Right cardiac atrium (tissue), 5 donors: ENCODE measurements around the gene SC5D. TPM values are rescaled to one million over a fixed set of nuclear protein-coding genes. Genes with fewer than 3 reads are reported as not detected.

Experiments
- ATAC-seq, 2 donors: fragments of 200-7000 bp; cut with Tn5 transposase; one replicate each; pipeline versions ENCODE4 v1.8.0 to v1.9.1; 2020; ENCODE audit warnings: moderate library complexity in 2 of 2, mild to moderate bottlenecking in 1 of 2
- DNase-seq, 3 donors: peaks; one replicate each; pipeline ENCODE4 v3.0.0-alpha.2; 2020
- H3K27ac ChIP-seq: one replicate; pipeline ENCODE4 v1.5.1; 2013; ENCODE audit warnings: mild to moderate bottlenecking, low read length, control low read depth, moderate library complexity
- H3K27me3 ChIP-seq: one replicate; pipeline ENCODE4 v1.6.1; 2013; ENCODE audit not compliant: control insufficient read depth, insufficient read depth
- H3K4me1 ChIP-seq: one replicate; pipeline ENCODE4 v1.6.1; 2013; ENCODE audit warnings: low read length; ENCODE audit not compliant: control insufficient read depth, insufficient read depth
- H3K4me3 ChIP-seq: one replicate; pipeline ENCODE4 v1.5.1; 2013; ENCODE audit warnings: low read length, control low read depth
- H3K9me3 ChIP-seq: one replicate; pipeline ENCODE4 v1.6.1; 2013; ENCODE audit warnings: low read length; ENCODE audit not compliant: control insufficient read depth
- WGBS: extraction: QIAGEN DNeasy Blood & Tissue Kit; methylation state at CpG from one replicate; pipeline ENCODE4 v1.1.7; 2013; 5-methylcytosine and 5-hydroxymethylcytosine counted together
- intact Hi-C, 4 donors: fragments of 100-400 bp; cut with DNase I; formaldehyde crosslinking; loops; one replicate each; pipeline versions ENCODE4 v1.11.0 to v1.14.0; 2022 to 2023
- polyA plus RNA-seq: library from polyadenylated mRNA; stranded (reverse); fragments of 200-250 nt; gene quantifications from one replicate; pipeline ENCODE4 v1.2.3, GENCODE V29; 2013
- total RNA-seq, 4 donors: library from RNA; stranded (reverse); fragmentation: NEBNext Ultra II Directional; extraction: Animal tissue kit (Norgen Biotek cat#: 25700); gene quantifications; one replicate each; pipeline ENCODE4 v1.2.1, GENCODE V29; 2021
- donor health status: healthy with polysubstance abuse.
- donor health status: DM: no; HTN: yes; CAD: no.
- donor health status: DM: no; HTN: no; CAD: no.
- donor health status: DM: no; HTN: yes; CAD: no; lungs with severe emphysema.
- donor health status: DM: yes; HTN: yes; CAD: no.

SC5D gene
- total and polyA plus RNA-seq, 5 donors, result 29.7 to 34.7 (median 30.2) TPM

DNA sequence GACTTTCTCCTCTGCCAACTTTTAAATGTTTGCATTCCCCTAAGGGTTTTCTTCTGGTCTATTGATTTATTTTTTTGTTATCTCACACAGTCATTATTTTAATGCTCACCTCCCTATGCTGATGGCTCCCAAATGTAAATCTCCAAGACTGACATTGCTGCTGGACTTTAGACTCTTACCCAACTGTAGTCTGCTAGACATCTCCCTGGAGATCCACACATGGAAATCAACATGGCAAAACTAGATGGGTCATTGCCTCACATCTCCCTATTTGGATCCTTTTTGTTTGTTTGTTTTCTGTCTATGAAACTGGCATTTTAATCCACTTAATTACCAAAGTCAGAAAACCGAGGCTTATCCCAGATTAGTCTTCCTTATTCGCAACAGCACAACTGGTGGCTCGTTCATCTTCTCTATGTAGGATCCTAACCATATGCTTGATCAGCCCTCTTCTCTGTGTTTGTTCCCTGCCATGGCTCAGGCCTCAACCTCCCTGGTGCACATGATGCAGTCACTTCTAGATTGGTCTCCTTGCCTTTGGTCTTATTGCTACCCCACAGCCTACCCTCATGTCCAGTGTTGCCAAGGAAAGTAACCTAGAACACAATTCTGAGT, 37.3 kb downstream of the SC5D start:
- 91% methylated on average over 3 of the region's 3 CpGs for WGBS
- Histone ChIP-seq H3K9me3 (no peaks in the 10 kb centered on the region), H3K27me3 (no peaks in the 10 kb centered on the region), H3K4me3 (no peak overlapping the region), H3K4me1 (no peaks in the 10 kb centered on the region), H3K27ac (no peak overlapping the region)
- DNase-seq (no peak), ATAC-seq (no peak)
- intact Hi-C loops, result loop anchor here in 1 of 4 donors (5.0 kb wide), 1 partner anchor 122 kb away; the partner anchor contains the start of genes SORL1 and SORL1-AS1

DNA sequence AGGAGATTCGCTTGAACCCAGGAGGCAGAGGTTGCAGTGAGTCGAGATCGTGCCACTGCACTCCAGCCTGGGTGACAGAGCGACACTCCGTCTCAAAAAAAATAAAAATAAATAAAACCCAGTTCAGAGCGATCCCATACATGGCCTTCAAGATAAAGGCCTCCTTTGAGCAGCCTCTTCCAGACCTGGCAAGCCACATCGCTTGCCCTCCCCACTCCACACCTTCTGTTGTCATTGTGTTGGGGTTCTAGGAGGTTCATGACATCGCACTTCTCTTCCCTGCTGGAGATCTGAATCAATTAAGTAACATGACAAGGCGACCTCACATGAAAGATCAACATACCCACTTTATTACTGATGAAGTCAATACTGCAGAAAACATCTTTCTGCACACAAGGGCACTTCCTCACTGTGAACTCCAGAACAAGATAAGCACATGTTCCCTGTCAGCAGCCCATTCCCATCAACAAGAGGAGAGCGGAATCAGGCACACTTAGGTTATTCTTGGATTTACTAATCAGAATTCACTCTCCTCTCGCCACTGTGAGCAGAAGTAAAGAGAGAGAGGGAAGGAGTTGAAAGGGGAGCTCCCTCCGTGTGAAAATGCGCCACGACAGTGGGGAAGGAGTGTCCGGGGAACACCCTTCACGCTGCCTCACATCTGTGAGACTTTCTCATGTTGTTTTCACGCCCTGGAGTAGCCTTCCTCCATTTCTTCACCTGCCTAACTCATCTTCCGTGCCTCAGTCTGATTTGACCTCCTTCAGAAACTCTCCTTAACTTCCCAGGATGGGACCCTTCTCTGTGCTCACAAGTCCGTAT, 38.3 kb downstream of the SC5D start:
- H3K27ac ChIP-seq, result no peak overlapping the region
- H3K4me1 ChIP-seq, result no peaks in the 10 kb centered on the region
- ATAC-seq, result peak; percentile 81 to 86
- H3K27me3 ChIP-seq, result no peaks in the 10 kb centered on the region
- 48% methylated on average over 19 of the region's 19 CpGs for WGBS
- H3K9me3 ChIP-seq, result no peaks in the 10 kb centered on the region
- no peak overlapping the region for H3K4me3 ChIP-seq
- no peak for DNase-seq
- intact Hi-C loops, result no loop called here

- DNase-seq (peak in 1 of 3 donors; percentile 63), ATAC-seq (no peak)
- 66% methylated on average over 7 of the region's 7 CpGs for WGBS
- Histone ChIP-seq H3K27me3 (no peaks in the 10 kb centered on the region), H3K4me3 (no peak overlapping the region), H3K9me3 (no peaks in the 10 kb centered on the region), H3K27ac (no peak overlapping the region), H3K4me1 (peaks cover 8% of the 10 kb centered on the region)
- intact Hi-C loops, result no loop called here
Observed at GRCh38 chr11:121334973-121335710, 42.6 kb downstream of the SC5D start.

DNA sequence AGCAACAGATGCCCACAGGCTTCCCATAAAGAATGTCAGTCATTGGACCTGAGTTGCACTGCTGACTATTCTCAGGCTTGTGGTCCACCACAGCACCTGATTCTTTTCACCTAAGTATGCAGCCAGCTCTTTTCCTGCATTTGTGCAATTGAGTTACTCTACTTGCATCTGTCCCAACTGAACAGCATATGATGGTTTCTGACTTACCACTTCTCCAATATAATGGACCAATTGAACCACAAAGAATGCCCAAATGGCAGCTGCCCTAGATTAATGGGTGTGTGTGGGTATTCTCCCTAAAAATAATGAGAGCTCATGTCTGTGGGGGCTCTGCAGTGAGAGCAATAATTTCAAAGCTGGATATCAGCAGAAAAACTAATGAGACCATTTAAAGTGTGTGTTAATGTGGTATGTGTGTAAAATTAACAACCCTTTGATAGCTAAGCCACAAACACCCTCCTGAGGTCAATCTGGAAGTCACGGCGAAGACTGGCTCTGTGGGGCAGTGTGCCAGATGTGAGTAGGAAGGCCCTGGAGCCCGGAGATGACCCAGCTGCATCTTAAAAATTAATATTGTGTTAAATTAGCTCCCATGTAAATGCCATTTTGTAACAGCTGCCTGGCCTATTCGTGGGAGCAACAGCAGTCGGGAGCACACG, 43.8 kb downstream of the SC5D start:
- DNase-seq (no peak), ATAC-seq (no peak)
- WGBS, result 81% methylated on average over 6 of the region's 6 CpGs
- no peaks in the 10 kb centered on the region for H3K9me3 ChIP-seq
- no peaks in the 10 kb centered on the region for H3K27me3 ChIP-seq
- H3K4me1 ChIP-seq, result peaks cover 8% of the 10 kb centered on the region
- no peak overlapping the region for H3K4me3 ChIP-seq
- H3K27ac ChIP-seq, result no peak overlapping the region
- intact Hi-C loops, result no loop called here

- Histone ChIP-seq H3K4me1 (peaks cover 8% of the 10 kb centered on the region), H3K27ac (no peak overlapping the region), H3K4me3 (no peak overlapping the region), H3K9me3 (no peaks in the 10 kb centered on the region), H3K27me3 (no peaks in the 10 kb centered on the region)
- 86% methylated on average over 2 of the region's 2 CpGs for WGBS
- DNase-seq, result no peak
- no peak for ATAC-seq
- intact Hi-C loops, result no loop called here
Observed at GRCh38 chr11:121337078-121337477, 44.5 kb downstream of the SC5D start.

DNA sequence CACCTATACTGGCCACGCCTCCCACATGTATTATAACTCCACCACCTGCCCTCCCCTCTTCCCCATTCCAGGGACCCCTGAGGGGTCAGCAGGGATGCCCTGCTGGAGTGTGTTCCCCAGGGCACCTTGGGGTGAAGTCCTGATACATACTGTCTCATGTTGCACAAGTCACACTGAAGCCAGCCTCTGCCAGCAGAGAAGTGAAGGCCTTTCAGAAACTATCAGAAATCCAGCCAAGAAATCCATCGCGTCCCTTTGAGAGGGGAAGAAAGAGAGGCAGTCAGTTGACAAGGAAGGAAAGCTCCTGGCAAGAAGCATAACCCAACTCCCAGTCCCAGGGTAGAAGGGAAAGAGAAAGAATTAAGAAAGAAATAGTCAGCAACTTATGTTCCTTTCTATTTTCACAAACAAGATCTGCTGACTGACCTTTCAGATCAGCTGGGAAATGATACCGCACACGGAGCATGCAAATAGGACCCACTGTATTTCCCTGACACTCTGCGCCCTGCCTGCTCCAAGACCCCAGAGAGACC, 45.2 kb downstream of the SC5D start:
- Histone ChIP-seq H3K4me3 (no peak overlapping the region), H3K9me3 (no peaks in the 10 kb centered on the region), H3K4me1 (peaks cover 8% of the 10 kb centered on the region), H3K27ac (peak overlapping the region; percentile 34), H3K27me3 (no peaks in the 10 kb centered on the region)
- 41% methylated on average over 6 of the region's 6 CpGs for WGBS
- DNase-seq, result peak in 2 of 3 donors; percentile 43 to 77
- intact Hi-C loops, result no loop called here
- ATAC-seq, result peak; percentile 68 to 82

DNA sequence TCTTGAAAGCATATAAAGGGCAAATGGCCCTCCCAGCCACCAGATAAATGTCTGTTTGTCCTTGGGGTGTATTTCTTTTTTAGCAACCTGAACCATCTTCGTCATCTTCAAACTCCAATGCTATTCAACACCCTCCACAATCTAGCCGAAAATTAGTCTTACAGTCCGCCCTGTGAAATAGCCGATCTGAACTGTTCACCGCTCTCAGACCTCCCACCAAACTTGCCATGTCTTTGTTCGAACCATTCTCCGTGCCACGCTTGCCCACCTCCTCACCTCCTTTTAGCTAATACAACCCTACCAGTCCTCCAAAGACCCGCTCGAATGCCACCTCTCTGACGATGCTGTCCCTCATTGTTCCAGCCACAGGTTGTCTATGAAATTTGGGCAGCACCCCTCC, 46.0 kb downstream of the SC5D start:
- WGBS, result 94% methylated on average over 11 of the region's 11 CpGs
- no peak overlapping the region for H3K27ac ChIP-seq
- DNase-seq, result no peak

DNA sequence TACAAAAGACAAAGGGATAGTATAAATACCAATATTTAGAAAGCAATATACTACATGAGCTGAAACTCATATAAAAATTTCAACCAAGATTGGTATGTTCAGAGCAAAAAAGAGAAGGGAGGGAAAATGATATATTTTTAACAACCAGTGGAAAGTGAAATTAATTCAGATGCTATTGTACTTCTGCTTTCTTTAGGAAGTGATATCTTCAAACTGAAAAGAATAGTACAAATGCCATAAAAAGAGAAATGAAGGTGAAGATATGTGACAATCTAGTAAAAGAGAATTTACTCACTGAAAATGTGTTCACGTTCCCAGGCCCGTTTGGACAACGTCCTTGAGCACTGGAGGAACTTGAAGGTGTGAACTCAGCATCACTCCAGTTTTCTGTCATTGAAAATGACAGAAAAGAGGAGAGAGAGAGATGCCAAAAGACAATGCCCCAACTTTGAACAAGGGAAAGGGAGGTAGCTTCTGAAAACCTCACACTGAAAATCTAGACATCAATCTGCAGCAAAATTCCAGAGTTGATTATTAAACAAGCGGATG, 47.5 kb downstream of the SC5D start:
- intact Hi-C loops, result no loop called here
- Histone ChIP-seq H3K4me3 (no peak overlapping the region), H3K27me3 (no peaks in the 10 kb centered on the region), H3K27ac (no peak overlapping the region), H3K4me1 (peaks cover 8% of the 10 kb centered on the region), H3K9me3 (no peaks in the 10 kb centered on the region)
- 76% methylated on average over 4 of the region's 4 CpGs for WGBS
- DNase-seq (no peak), ATAC-seq (no peak)

More for the DNA sequence above, 46.0 kb downstream of the SC5D start:
- Histone ChIP-seq H3K4me1 (peaks cover 8% of the 10 kb centered on the region), H3K9me3 (no peaks in the 10 kb centered on the region), H3K27me3 (no peaks in the 10 kb centered on the region), H3K4me3 (no peak overlapping the region)
- intact Hi-C loops, result no loop called here
- ATAC-seq, result no peak

- Histone ChIP-seq H3K9me3 (no peaks in the 10 kb centered on the region), H3K4me1 (peaks cover 8% of the 10 kb centered on the region), H3K27ac (no peak overlapping the region), H3K4me3 (no peak overlapping the region), H3K27me3 (no peaks in the 10 kb centered on the region)
- intact Hi-C loops, result no loop called here
- ATAC-seq (no peak), DNase-seq (no peak)
- 79% methylated on average over 4 of the region's 4 CpGs for WGBS
Observed at GRCh38 chr11:121341609-121342008, 49.0 kb downstream of the SC5D start.

DNA sequence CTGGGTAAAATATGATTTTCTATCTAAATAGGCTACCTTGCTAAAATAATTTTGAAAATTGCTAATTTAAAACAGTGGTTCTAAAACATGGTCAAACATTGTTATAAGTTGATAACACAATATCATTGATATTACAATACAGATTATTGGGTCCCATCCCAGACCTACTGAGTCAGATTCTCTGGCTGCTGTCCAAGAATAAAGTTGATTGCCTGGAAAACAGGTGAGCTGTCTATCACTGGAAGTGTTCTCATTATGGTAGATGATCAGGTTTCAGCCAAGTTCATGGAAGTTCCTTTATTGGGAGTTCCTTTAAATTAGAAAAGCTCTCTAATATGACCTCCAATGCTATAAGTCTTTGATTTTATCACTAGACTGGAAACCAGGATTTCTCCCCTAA, 52.3 kb downstream of the SC5D start:
- intact Hi-C loops, result no loop called here
- Histone ChIP-seq H3K27me3 (no peaks in the 10 kb centered on the region), H3K27ac (no peak overlapping the region), H3K4me3 (no peak overlapping the region), H3K4me1 (no peaks in the 10 kb centered on the region), H3K9me3 (no peaks in the 10 kb centered on the region)
- ATAC-seq (no peak), DNase-seq (no peak)
